Astrocyte (in vitro differentiated cells and primary cell): Measurements from ENCODE around the gene ZNF438. TPM values are rescaled to one million over a fixed set of nuclear protein-coding genes. Genes with fewer than 3 reads are reported as not detected.

Experiments used
- DNase-seq: peaks from one replicate; pipeline ENCODE4 v3.0.0-alpha.2; 2010; ENCODE audit warnings: low read depth
- FAIRE-seq: peaks from 2 replicates; lab custom pipeline; 2011; peaks lifted over from hg19 to GRCh38; lab: Jason Lieb, UNC
- H2AFZ ChIP-seq: 2 replicates; pipeline ENCODE4 v1.6.0; 2012; ENCODE audit warnings: low read depth, low read length, inconsistent platforms
- H3K27ac ChIP-seq: 2 replicates; pipeline ENCODE4 v1.5.1; 2011; ENCODE audit warnings: low read depth, low read length, inconsistent platforms
- H3K27me3 ChIP-seq: 2 replicates; pipeline ENCODE4 v1.6.0; 2011; ENCODE audit warnings: low read length, inconsistent platforms; ENCODE audit not compliant: insufficient read depth
- H3K36me3 ChIP-seq: 2 replicates; pipeline ENCODE4 v1.5.1; 2011; ENCODE audit warnings: low read length, inconsistent platforms; ENCODE audit not compliant: insufficient read depth
- H3K4me1 ChIP-seq: 2 replicates; pipeline ENCODE4 v1.5.1; 2011; ENCODE audit warnings: low read length, inconsistent platforms; ENCODE audit not compliant: insufficient read depth
- H3K4me2 ChIP-seq: 2 replicates; pipeline ENCODE4 v1.6.0; 2012; ENCODE audit warnings: low read length, inconsistent platforms
- H3K4me3 ChIP-seq: 2 replicates; pipeline ENCODE4 v1.5.1; 2011; ENCODE audit warnings: low read depth, mild to moderate bottlenecking, low read length, inconsistent platforms; ENCODE audit not compliant: insufficient read depth
- H3K79me2 ChIP-seq: 2 replicates; pipeline ENCODE4 v1.6.0; 2012; ENCODE audit warnings: mild to moderate bottlenecking, low read length, inconsistent platforms; ENCODE audit not compliant: insufficient read depth
- H3K9ac ChIP-seq: 2 replicates; pipeline ENCODE4 v1.6.0; 2012; ENCODE audit warnings: mild to moderate bottlenecking, low read length, inconsistent platforms
- H3K9me3 ChIP-seq: 2 replicates; pipeline ENCODE4 v1.5.1; 2012; ENCODE audit warnings: low read depth, mild to moderate bottlenecking, low read length, inconsistent platforms; ENCODE audit not compliant: insufficient read depth
- H4K20me1 ChIP-seq: 2 replicates; pipeline ENCODE4 v1.6.0; 2012; ENCODE audit warnings: low read length, inconsistent platforms; ENCODE audit not compliant: insufficient read depth
- H3K27ac Mint-ChIP-seq: one replicate; pipeline ENCODE4 v1.8.0; 2021; ENCODE audit warnings: mild to moderate bottlenecking, mixed read lengths; ENCODE audit not compliant: unreplicated experiment
- H3K27me3 Mint-ChIP-seq: one replicate; pipeline ENCODE4 v1.8.0; 2021; ENCODE audit warnings: low read depth, mixed read lengths; ENCODE audit not compliant: unreplicated experiment
- H3K36me3 Mint-ChIP-seq: one replicate; pipeline ENCODE4 v1.8.0; 2021; ENCODE audit warnings: low read depth, mixed read lengths; ENCODE audit not compliant: unreplicated experiment
- H3K4me1 Mint-ChIP-seq: one replicate; pipeline ENCODE4 v1.8.0; 2021; ENCODE audit warnings: low read depth, mixed read lengths; ENCODE audit not compliant: unreplicated experiment
- H3K4me3 Mint-ChIP-seq: one replicate; pipeline ENCODE4 v1.8.0; 2021; ENCODE audit warnings: mild to moderate bottlenecking, moderate library complexity, mixed read lengths; ENCODE audit not compliant: unreplicated experiment
- H3K9me3 Mint-ChIP-seq: one replicate; pipeline ENCODE4 v1.8.0; 2021; ENCODE audit warnings: mild to moderate bottlenecking, mixed read lengths; ENCODE audit not compliant: unreplicated experiment
- EZH2 ChIP-seq: IDR thresholded peaks from 2 replicates; pipeline ENCODE4 v1.6.1; 2012; ENCODE audit warnings: mild to moderate bottlenecking, low read length, inconsistent platforms; ENCODE audit not compliant: insufficient read depth
- total RNA-seq: library from RNA; stranded (reverse); gene quantifications from 2 replicates; pipeline ENCODE4 v1.2.1, GENCODE V29; 2021
- TF ChIP-seq, protein P1 (sequence below): IDR thresholded peaks from 2 replicates; pipeline ENCODE4 v1.5.1; 2011; ENCODE audit warnings: low read depth, mild to moderate bottlenecking, inconsistent platforms, low read length, moderate library complexity; ENCODE audit not compliant: insufficient read depth

ZNF438 gene
- total RNA-seq, 1 donor from 2014 or later: 2.2 TPM

DNA sequence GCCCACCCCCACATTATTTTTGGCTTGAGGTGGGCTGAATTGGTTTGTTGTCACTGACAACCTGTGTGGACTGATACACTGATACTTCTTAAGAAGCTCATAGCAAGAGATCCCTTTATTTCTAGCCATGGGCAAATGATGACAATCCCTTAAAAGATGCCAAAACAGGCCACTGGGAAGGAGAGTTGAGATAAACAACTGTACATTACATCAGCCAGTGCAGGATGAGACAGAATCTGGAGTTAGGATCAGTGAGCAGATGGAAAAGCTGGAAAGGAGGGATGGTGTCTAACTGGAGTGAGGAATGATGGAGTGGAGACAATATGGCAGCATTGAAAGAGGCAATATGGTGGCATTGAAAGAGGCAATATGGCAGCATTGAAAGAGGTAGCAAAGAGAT is 206.2 kb downstream of the ZNF438 start:
- no peak overlapping the region for H3K4me2 ChIP-seq
- peaks cover 14% of the 10 kb centered on the region for H3K4me1 Mint-ChIP-seq
- no peaks in the 10 kb centered on the region for H3K9me3 ChIP-seq
- DNase-seq (no peak), FAIRE-seq (no peak)
- H3K36me3 Mint-ChIP-seq: no peaks in the 10 kb centered on the region
- H3K27ac Mint-ChIP-seq: no peak overlapping the region
- no peaks in the 10 kb centered on the region for H4K20me1 ChIP-seq
- H2AFZ ChIP-seq: no peak overlapping the region
- no peaks in the 10 kb centered on the region for H3K36me3 ChIP-seq
- H3K79me2 ChIP-seq: no peaks in the 10 kb centered on the region
- H3K4me3 Mint-ChIP-seq: no peak overlapping the region
- H3K27ac ChIP-seq: no peak overlapping the region
- H3K9me3 Mint-ChIP-seq: peaks cover 2% of the 10 kb centered on the region
- H3K27me3 Mint-ChIP-seq: peaks cover 6% of the 10 kb centered on the region
- H3K4me3 ChIP-seq: no peak overlapping the region
- H3K9ac ChIP-seq: no peak overlapping the region
- no peaks in the 10 kb centered on the region for H3K27me3 ChIP-seq
- no peak for TF ChIP-seq EZH2
- TF ChIP-seq, protein P1, sequence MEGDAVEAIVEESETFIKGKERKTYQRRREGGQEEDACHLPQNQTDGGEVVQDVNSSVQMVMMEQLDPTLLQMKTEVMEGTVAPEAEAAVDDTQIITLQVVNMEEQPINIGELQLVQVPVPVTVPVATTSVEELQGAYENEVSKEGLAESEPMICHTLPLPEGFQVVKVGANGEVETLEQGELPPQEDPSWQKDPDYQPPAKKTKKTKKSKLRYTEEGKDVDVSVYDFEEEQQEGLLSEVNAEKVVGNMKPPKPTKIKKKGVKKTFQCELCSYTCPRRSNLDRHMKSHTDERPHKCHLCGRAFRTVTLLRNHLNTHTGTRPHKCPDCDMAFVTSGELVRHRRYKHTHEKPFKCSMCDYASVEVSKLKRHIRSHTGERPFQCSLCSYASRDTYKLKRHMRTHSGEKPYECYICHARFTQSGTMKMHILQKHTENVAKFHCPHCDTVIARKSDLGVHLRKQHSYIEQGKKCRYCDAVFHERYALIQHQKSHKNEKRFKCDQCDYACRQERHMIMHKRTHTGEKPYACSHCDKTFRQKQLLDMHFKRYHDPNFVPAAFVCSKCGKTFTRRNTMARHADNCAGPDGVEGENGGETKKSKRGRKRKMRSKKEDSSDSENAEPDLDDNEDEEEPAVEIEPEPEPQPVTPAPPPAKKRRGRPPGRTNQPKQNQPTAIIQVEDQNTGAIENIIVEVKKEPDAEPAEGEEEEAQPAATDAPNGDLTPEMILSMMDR: no peak
- H3K4me1 ChIP-seq: peaks cover 31% of the 10 kb centered on the region

DNA sequence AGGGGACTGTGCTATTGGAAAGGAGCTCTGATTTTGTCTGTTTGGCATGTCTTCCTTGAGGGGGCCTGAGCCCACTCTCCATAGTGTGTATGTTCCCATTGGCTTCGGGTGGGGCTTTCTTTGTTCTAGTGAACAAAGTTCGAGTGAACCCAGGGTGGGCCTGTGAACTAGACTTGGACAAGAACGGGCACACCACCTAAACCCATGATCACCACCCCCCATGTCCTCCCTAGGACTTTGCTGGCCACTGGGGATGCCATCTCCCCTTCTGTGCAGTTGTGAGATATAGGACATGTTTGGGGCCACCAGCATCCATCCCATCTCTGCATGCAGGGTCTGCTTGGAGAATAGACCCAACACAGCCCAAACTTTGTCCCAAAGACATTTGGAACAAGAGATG is 206.6 kb downstream of the ZNF438 start:
- no peak overlapping the region for H2AFZ ChIP-seq
- TF ChIP-seq EZH2: no peak
- TF ChIP-seq, protein P1: no peak

DNA sequence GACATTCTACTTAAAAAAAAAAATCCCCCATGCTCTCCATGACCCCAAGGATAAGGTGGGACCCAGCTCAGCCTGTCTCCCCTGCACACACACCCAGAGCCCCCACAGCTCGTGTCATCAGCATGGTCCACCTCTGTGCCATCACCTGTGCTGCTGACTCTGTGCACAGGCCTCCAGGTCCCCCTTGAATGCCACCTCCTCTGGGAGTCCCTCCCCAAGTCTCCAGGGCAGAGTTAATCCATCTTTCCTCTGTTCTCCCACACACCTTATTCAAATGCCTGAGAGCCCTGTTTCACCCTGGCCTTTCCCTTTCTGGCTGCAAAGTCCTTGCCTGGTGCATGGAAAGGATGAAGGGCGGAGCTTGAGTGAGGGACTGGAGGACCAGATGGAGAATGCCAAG is 208.0 kb downstream of the ZNF438 start:
- Histone ChIP-seq H3K4me2 (no peak overlapping the region), H3K4me3 (no peak overlapping the region), H3K9ac (no peak overlapping the region), H3K27me3 (no peaks in the 10 kb centered on the region), H3K79me2 (no peaks in the 10 kb centered on the region), H4K20me1 (no peaks in the 10 kb centered on the region), H3K36me3 (no peaks in the 10 kb centered on the region), H3K27ac (no peak overlapping the region), H3K9me3 (no peaks in the 10 kb centered on the region), H3K4me1 (peaks cover 37% of the 10 kb centered on the region), H2AFZ (no peak overlapping the region)
- Mint-ChIP-seq H3K4me3 (no peak overlapping the region), H3K9me3 (peaks cover 2% of the 10 kb centered on the region), H3K27ac (no peak overlapping the region), H3K4me1 (peaks cover 13% of the 10 kb centered on the region), H3K27me3 (peaks cover 6% of the 10 kb centered on the region), H3K36me3 (no peaks in the 10 kb centered on the region)
- DNase-seq (no peak), FAIRE-seq (no peak)
- TF ChIP-seq, protein P1: no peak
- no peak for TF ChIP-seq EZH2

More for the DNA sequence above, 206.6 kb downstream of the ZNF438 start:
- FAIRE-seq (no peak), DNase-seq (no peak)
- H3K27me3 ChIP-seq: no peaks in the 10 kb centered on the region
- H4K20me1 ChIP-seq: no peaks in the 10 kb centered on the region
- peaks cover 2% of the 10 kb centered on the region for H3K9me3 Mint-ChIP-seq
- peaks cover 15% of the 10 kb centered on the region for H3K4me1 Mint-ChIP-seq
- no peak overlapping the region for H3K27ac ChIP-seq
- no peaks in the 10 kb centered on the region for H3K79me2 ChIP-seq
- H3K27ac Mint-ChIP-seq: no peak overlapping the region
- no peak overlapping the region for H3K4me3 Mint-ChIP-seq
- no peak overlapping the region for H3K4me3 ChIP-seq
- no peaks in the 10 kb centered on the region for H3K9me3 ChIP-seq
- H3K36me3 ChIP-seq: no peaks in the 10 kb centered on the region
- H3K27me3 Mint-ChIP-seq: peaks cover 6% of the 10 kb centered on the region
- H3K9ac ChIP-seq: no peak overlapping the region
- peaks cover 31% of the 10 kb centered on the region for H3K4me1 ChIP-seq
- no peak overlapping the region for H3K4me2 ChIP-seq
- no peaks in the 10 kb centered on the region for H3K36me3 Mint-ChIP-seq
